Measurements from ENCODE around the gene LRMDA.

GRCh38 chr10:75739414-75740143, 308.2 kb downstream of the LRMDA start:
- TF ChIP-seq, protein P1, sequence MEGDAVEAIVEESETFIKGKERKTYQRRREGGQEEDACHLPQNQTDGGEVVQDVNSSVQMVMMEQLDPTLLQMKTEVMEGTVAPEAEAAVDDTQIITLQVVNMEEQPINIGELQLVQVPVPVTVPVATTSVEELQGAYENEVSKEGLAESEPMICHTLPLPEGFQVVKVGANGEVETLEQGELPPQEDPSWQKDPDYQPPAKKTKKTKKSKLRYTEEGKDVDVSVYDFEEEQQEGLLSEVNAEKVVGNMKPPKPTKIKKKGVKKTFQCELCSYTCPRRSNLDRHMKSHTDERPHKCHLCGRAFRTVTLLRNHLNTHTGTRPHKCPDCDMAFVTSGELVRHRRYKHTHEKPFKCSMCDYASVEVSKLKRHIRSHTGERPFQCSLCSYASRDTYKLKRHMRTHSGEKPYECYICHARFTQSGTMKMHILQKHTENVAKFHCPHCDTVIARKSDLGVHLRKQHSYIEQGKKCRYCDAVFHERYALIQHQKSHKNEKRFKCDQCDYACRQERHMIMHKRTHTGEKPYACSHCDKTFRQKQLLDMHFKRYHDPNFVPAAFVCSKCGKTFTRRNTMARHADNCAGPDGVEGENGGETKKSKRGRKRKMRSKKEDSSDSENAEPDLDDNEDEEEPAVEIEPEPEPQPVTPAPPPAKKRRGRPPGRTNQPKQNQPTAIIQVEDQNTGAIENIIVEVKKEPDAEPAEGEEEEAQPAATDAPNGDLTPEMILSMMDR (IDR thresholded peaks at IDR 0.05), result no peak
- no peak for TF ChIP-seq POLR2A (IDR thresholded peaks at IDR 0.05)
